Thyroid gland (tissue), 4 donors: ENCODE measurements around the gene NADK2. TPM values are rescaled to one million over a fixed set of nuclear protein-coding genes. Genes with fewer than 3 reads are reported as not detected.
A peak's percentile ranks its signal among the peaks of the same experiment; 100 is the strongest.
"Not testable (repeated sequence)": the region's sequence is repeated elsewhere in the genome, so short reads cannot be mapped to it uniquely, and the experiment has no call there.

ENCODE experiments used
- DNase-seq, 2 donors: peaks; one replicate each; pipeline ENCODE4 v3.0.0-alpha.2; 2019
- H3K27ac ChIP-seq, 3 donors: fragments of 200-600 bp; sonication (generic); 1 replicate in 2 of 3; 2 replicates in 1 of 3; pipeline ENCODE4 v1.5.1; 2016 to 2019; ENCODE audit warnings: mild to moderate bottlenecking in 1 of 3, moderate library complexity in 1 of 3
- H3K27me3 ChIP-seq: fragments of 200-600 bp; sonication (generic); one replicate; pipeline ENCODE4 v1.5.1; 2019
- H3K36me3 ChIP-seq, 2 donors: fragments of 200-600 bp; sonication (generic); one replicate each; pipeline ENCODE4 v1.5.1; 2016 to 2019
- H3K4me1 ChIP-seq, 2 donors: fragments of 200-600 bp; sonication (generic); one replicate each; pipeline ENCODE4 v1.5.1; 2017 to 2019
- H3K4me3 ChIP-seq, 3 donors: fragments of 200-600 bp; sonication (generic); replicated peaks in 1 of 3; 1 replicate in 2 of 3; 2 replicates in 1 of 3; pipeline ENCODE4 v1.5.1; 2016; ENCODE audit warnings: mild to moderate bottlenecking in 1 of 3
- H3K9me3 ChIP-seq: fragments of 200-600 bp; sonication (generic); one replicate; pipeline ENCODE4 v1.5.1; 2017
- CTCF ChIP-seq, 6 experiments: fragments of 200-600 bp in 3 of 6; fragments of 450-650 bp in 3 of 6; sonication (generic) in 3 of 6; IDR thresholded peaks; one replicate each; pipeline ENCODE4 v1.5.1; 2016 to 2019; ENCODE audit warnings: antibody characterized with exemption in 6 of 6, mild to moderate bottlenecking in 2 of 6, inconsistent platforms in 1 of 6, moderate library complexity in 1 of 6
- POLR2A ChIP-seq, 2 donors: fragments of 450-650 bp; IDR thresholded peaks; one replicate each; pipeline ENCODE4 v1.6.1; 2017; ENCODE audit warnings: antibody characterized with exemption in 2 of 2, mild to moderate bottlenecking in 2 of 2, moderate library complexity in 1 of 2
- WGBS, 2 donors: methylation state at CpG; one replicate each; pipeline ENCODE4 v1.1.5; 2017; 5-methylcytosine and 5-hydroxymethylcytosine counted together
- intact Hi-C: fragments of 100-400 bp; cut with DNase I; formaldehyde crosslinking; loops from one replicate; pipeline ENCODE4 v1.15.1; 2023
- total RNA-seq, 4 donors: library from RNA; depleted of rRNA; stranded (reverse); fragments of >200 nt; gene quantifications; one replicate each; pipeline ENCODE4 v1.2.3, GENCODE V29; 2016

NADK2 gene
- total RNA-seq, result 10 to 100 TPM; 28.8 to 47.2 (median 44.4) TPM

- TF ChIP-seq CTCF (IDR thresholded peaks at IDR 0.05) (peak; percentile 32 to 95 (median 68)), POLR2A (IDR thresholded peaks at IDR 0.05) (peak; percentile 76 to 98)
- no peaks in the 10 kb centered on the region for H3K36me3 ChIP-seq
- H3K4me1 ChIP-seq, result peaks cover 29 to 39% of the 10 kb centered on the region in 2 donors
- H3K27me3 ChIP-seq, result no peaks in the 10 kb centered on the region
- peak; percentile 96 to 97 for DNase-seq
- H3K4me3 ChIP-seq, result peak within 1 kb of the TSS; percentile 80 to 92 (median 87)
- H3K9me3 ChIP-seq, result no peaks in the 10 kb centered on the region
- WGBS, 2 donors, result 1% methylated on average over 32 to 84 of the region's 100 CpGs
- H3K27ac ChIP-seq, result peak within 1 kb of the TSS; percentile 95 to 99 (median 98)
- intact Hi-C loops, result loop anchor here (10.0 kb wide), 1 partner anchor 63 kb away; the partner anchor contains the start of gene RANBP3L
These were observed at the start of gene NADK2 for GRCh38 chr5:36241631-36242533. Gene NADK2 (minus strand): TSS chr5:36241925. CDS start chr5:36241798, 127 bp downstream.

GRCh38 chr5:36285837-36286615 lies 44.3 kb upstream of the NADK2 start:
- H3K27ac ChIP-seq, result no peak overlapping the region
- intact Hi-C loops, result no loop called here
- no peak for TF ChIP-seq POLR2A (IDR thresholded peaks at IDR 0.05)
- TF ChIP-seq CTCF (IDR thresholded peaks at IDR 0.05), result no peak
- 50 to 76% methylated on average over 2 of the region's 2 CpGs for WGBS, 2 donors
- no peaks in the 10 kb centered on the region for H3K27me3 ChIP-seq
- no peak for DNase-seq
- no peaks in the 10 kb centered on the region for H3K9me3 ChIP-seq
- H3K36me3 ChIP-seq, result no peaks in the 10 kb centered on the region
- H3K4me1 ChIP-seq, result no peaks in the 10 kb centered on the region
- no peak overlapping the region for H3K4me3 ChIP-seq

- WGBS, 2 donors, result 92 to 94% methylated on average over 3 of the region's 3 CpGs
- H3K4me1 ChIP-seq, H3K27ac ChIP-seq, intact Hi-C loops, H3K9me3 ChIP-seq, DNase-seq, H3K36me3 ChIP-seq, H3K27me3 ChIP-seq, H3K4me3 ChIP-seq: not testable (repeated sequence)
These were observed 42.0 kb upstream of the NADK2 start for GRCh38 chr5:36283775-36284174.

- no peaks in the 10 kb centered on the region for H3K9me3 ChIP-seq
- WGBS, 2 donors, result 89 to 96% methylated on average over 2 of the region's 2 CpGs
- intact Hi-C loops, result no loop called here
- H3K4me3 ChIP-seq, result no peak overlapping the region
- no peak overlapping the region for H3K27ac ChIP-seq
- H3K27me3 ChIP-seq, result no peaks in the 10 kb centered on the region
- H3K36me3 ChIP-seq, result no peaks in the 10 kb centered on the region
- H3K4me1 ChIP-seq, result peaks cover 12 to 14% of the 10 kb centered on the region in 2 donors
- no peak for DNase-seq
- TF ChIP-seq CTCF (IDR thresholded peaks at IDR 0.05), result no peak
- no peak for TF ChIP-seq POLR2A (IDR thresholded peaks at IDR 0.05)
These were observed 39.9 kb upstream of the NADK2 start for GRCh38 chr5:36281626-36282025.

- Histone ChIP-seq H3K27ac (peak overlapping the region in 1 of 3 donors; percentile 27), H3K27me3 (no peaks in the 10 kb centered on the region), H3K4me3 (no peak overlapping the region), H3K4me1 (peaks cover 19 to 23% of the 10 kb centered on the region in 2 donors), H3K36me3 (no peaks in the 10 kb centered on the region), H3K9me3 (no peaks in the 10 kb centered on the region)
- DNase-seq, result no peak
- TF ChIP-seq CTCF (IDR thresholded peaks at IDR 0.05), result no peak
- no peak for TF ChIP-seq POLR2A (IDR thresholded peaks at IDR 0.05)
- WGBS, 2 donors, result 56 to 69% methylated on average over 3 of the region's 3 CpGs
- intact Hi-C loops, result no loop called here
These were observed 37.5 kb upstream of the NADK2 start for GRCh38 chr5:36279054-36279698.
